GM12878 (cell line): ENCODE data around the gene TMEM231. TPM values are rescaled to one million over a fixed set of nuclear protein-coding genes. Genes with fewer than 3 reads are reported as not detected.
A peak's percentile ranks its signal among the peaks of the same experiment; 100 is the strongest.

Experiments used
- ATF7 ChIP-seq: fragments of 450-650 bp; IDR thresholded peaks from 2 replicates; pipeline ENCODE4 v1.6.1; 2016; ENCODE audit warnings: low read depth, mild to moderate bottlenecking
- BHLHE40 ChIP-seq, 2 experiments: fragments of 450-650 bp in 1 of 2; IDR thresholded peaks; 2 replicates each; pipeline ENCODE4 v1.6.1; 2011 to 2017; ENCODE audit warnings: low read depth in 2 of 2, borderline replicate concordance in 1 of 2, improper control_type of control experiment in 1 of 2, low read length in 1 of 2, mild to moderate bottlenecking in 1 of 2
- BMI1 ChIP-seq: fragments of 450-650 bp; IDR thresholded peaks from 2 replicates; pipeline ENCODE4 v1.6.1; 2016; ENCODE audit warnings: mild to moderate bottlenecking, moderate library complexity, borderline replicate concordance
- DPF2 ChIP-seq: fragments of 450-650 bp; IDR thresholded peaks from 2 replicates; pipeline ENCODE4 v1.6.1; 2017; ENCODE audit warnings: mild to moderate bottlenecking
- ESRRA ChIP-seq: IDR thresholded peaks from 2 replicates; pipeline ENCODE4 v1.6.1; 2012; ENCODE audit warnings: mild to moderate bottlenecking, low read length, improper control_type of control experiment
- ETV6 ChIP-seq, 2 experiments: fragments of 450-650 bp in 1 of 2; IDR thresholded peaks in 1 of 2; conservative IDR thresholded peaks in 1 of 2; 2 replicates each; pipeline ENCODE4 v1.6.1; 2014; ENCODE audit warnings: antibody characterized with exemption in 1 of 2, borderline replicate concordance in 1 of 2, low read depth in 1 of 2, mild to moderate bottlenecking in 1 of 2, moderate library complexity in 1 of 2
- GATAD2B ChIP-seq: fragments of 450-650 bp; conservative IDR thresholded peaks from 2 replicates; pipeline ENCODE4 v1.6.1; 2017; ENCODE audit warnings: low read depth, mild to moderate bottlenecking, moderate library complexity
- LARP7 ChIP-seq: fragments of 450-650 bp; IDR thresholded peaks from 2 replicates; pipeline ENCODE4 v1.6.1; 2017; ENCODE audit warnings: mild to moderate bottlenecking
- MEF2A ChIP-seq: IDR thresholded peaks from 2 replicates; pipeline ENCODE4 v1.6.1; 2011; ENCODE audit warnings: low read depth, mild to moderate bottlenecking, low read length, moderate library complexity; ENCODE audit not compliant: insufficient read depth
- MLLT1 ChIP-seq: fragments of 450-650 bp; IDR thresholded peaks from 2 replicates; pipeline ENCODE4 v1.6.1; 2016; ENCODE audit warnings: mild to moderate bottlenecking
- NBN ChIP-seq: fragments of 450-650 bp; IDR thresholded peaks from 2 replicates; pipeline ENCODE4 v1.6.1; 2016
- NKRF ChIP-seq: fragments of 450-650 bp; conservative IDR thresholded peaks from 2 replicates; pipeline ENCODE4 v1.6.1; 2017; ENCODE audit warnings: mild to moderate bottlenecking, moderate library complexity
- PAX5 ChIP-seq: IDR thresholded peaks from 2 replicates; pipeline ENCODE4 v1.6.1; 2011; ENCODE audit warnings: low read depth, low read length, borderline replicate concordance
- PML ChIP-seq: IDR thresholded peaks from 2 replicates; pipeline ENCODE4 v1.6.1; 2012; ENCODE audit warnings: low read length, inconsistent platforms
- POLR2A ChIP-seq: IDR thresholded peaks from 2 replicates; pipeline ENCODE4 v1.6.1; 2011; ENCODE audit warnings: low read depth, mild to moderate bottlenecking, low read length
- POLR2AphosphoS5 ChIP-seq: IDR thresholded peaks from 2 replicates; pipeline ENCODE4 v1.6.1; 2011; ENCODE audit warnings: mild to moderate bottlenecking, low read length, inconsistent platforms
- RFX5 ChIP-seq: IDR thresholded peaks from 2 replicates; pipeline ENCODE4 v1.6.1; 2011; ENCODE audit warnings: low read depth, low read length, improper control_type of control experiment
- RUNX3 ChIP-seq: IDR thresholded peaks from 2 replicates; pipeline ENCODE4 v1.6.1; 2012; ENCODE audit warnings: low read length, inconsistent platforms
- SMAD1 ChIP-seq: fragments of 450-650 bp; IDR thresholded peaks from 2 replicates; pipeline ENCODE4 v1.6.1; 2018; ENCODE audit warnings: mild to moderate bottlenecking, low read depth; ENCODE audit not compliant: partially characterized antibody
- SPI1 ChIP-seq: IDR thresholded peaks from 2 replicates; pipeline ENCODE4 v1.6.1; 2011; ENCODE audit warnings: low read depth, mild to moderate bottlenecking, low read length, moderate library complexity, borderline replicate concordance; ENCODE audit not compliant: insufficient read depth
- YBX1 ChIP-seq: fragments of 450-650 bp; IDR thresholded peaks from 2 replicates; pipeline ENCODE4 v1.6.1; 2016; ENCODE audit warnings: antibody characterized with exemption
- YY1 ChIP-seq: IDR thresholded peaks from 2 replicates; pipeline ENCODE4 v1.6.1; 2011; ENCODE audit warnings: low read depth, mild to moderate bottlenecking, low read length
- ZBED1 ChIP-seq: IDR thresholded peaks from 2 replicates; pipeline ENCODE4 v1.6.1; 2016; ENCODE audit warnings: borderline replicate concordance
- ZNF274 ChIP-seq: IDR thresholded peaks from one replicate; pipeline ENCODE4 v1.8.0; 2011; ENCODE audit not compliant: insufficient read length, insufficient read depth
- ZNF687 ChIP-seq: fragments of 450-650 bp; IDR thresholded peaks from 2 replicates; pipeline ENCODE4 v1.6.1; 2017; ENCODE audit warnings: mild to moderate bottlenecking, moderate library complexity
- polyA plus RNA-seq, 11 experiments: library from polyadenylated mRNA; depleted of rRNA in 4 of 11; unstranded in 6 of 11; stranded (reverse) in 5 of 11; fragments of >200 nt; fragmentation: Nextera tagmentation in 4 of 11; fragmentation: Illumina TruSeq in 1 of 11; extraction: Ambion mirVana in 4 of 11; extraction: Trizol in 1 of 11; gene quantifications; 1 replicate in 1 of 11; 2 replicates in 10 of 11; pipeline versions ENCODE4 v1.2.1 to v1.2.3, GENCODE V29; 2011 to 2016; ENCODE audit warnings: inconsistent platforms in 2 of 11, missing spikeins in 2 of 11, low read depth in 1 of 11
- total RNA-seq, 4 experiments: library from RNA; depleted of rRNA in 3 of 4; stranded (reverse); fragments of >200 nt in 3 of 4; fragmentation: Illumina TruSeq in 1 of 4; extraction: Trizol in 1 of 4; gene quantifications; 2 replicates each; pipeline versions ENCODE4 v1.2.1 to v1.2.3, GENCODE V29; 2013 to 2021

TMEM231 gene
- total and polyA plus RNA-seq, 10 of the 15 experiments (the other 5 are each of a cell fraction or from before 2014, with no cell fraction given): 1.2 to 9.1 (median 5.9) TPM

DNA sequence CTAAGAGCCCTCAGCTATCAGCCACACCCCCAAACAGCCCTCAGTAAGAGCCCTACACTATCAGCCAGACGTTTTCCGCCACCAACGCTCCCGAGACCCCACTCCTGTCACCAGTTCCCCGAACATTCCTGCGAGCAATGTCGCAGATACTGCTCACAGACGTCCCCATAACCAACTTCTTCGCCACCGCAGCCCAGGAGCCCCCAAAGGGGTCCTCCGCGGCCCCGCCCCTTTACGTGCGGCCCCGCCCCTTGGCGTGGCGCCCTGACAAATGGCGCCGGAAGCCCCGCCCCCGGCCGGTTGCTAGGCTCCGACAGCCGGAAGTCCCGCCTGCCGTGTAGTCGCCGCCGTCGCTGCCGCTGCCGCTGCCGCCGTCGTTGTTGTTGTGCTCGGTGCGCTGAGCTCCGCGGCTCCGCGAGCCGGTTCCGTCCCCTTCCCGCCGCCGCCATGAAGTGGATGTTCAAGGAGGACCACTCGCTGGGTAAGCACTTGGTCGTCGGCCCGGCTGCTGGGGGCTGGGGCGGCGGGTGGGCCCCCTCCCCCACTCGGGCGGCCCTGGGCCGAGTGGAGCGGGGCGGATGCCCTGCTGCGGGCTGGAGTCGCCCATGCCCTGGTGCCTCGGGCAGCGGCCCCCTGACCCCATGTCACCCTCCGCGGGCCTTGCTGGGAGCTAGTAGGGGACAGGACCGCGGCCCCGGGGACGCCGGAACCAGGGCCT is 10.1 kb upstream of the TMEM231 start, which contains the start of gene GABARAPL2 (continued):
- peak; percentile 6; the same call in 1 of the 2 replicates for TF ChIP-seq PAX5
- no peak for TF ChIP-seq YBX1
- peak in 1 of 2 experiments; percentile 38; a peak in 2 of 4 replicates for TF ChIP-seq BHLHE40 (IDR thresholded peaks at IDR 0.05; ENCODE audit: borderline replicate concordance in 1 of 2, low read depth in 2 of 2, low read length in 1 of 2)
- peak; percentile 53; the same call in 1 of the 2 replicates for TF ChIP-seq BMI1
- TF ChIP-seq ZNF274: no peak
- TF ChIP-seq RUNX3: peak; percentile 47
- TF ChIP-seq DPF2: peak; percentile 70
- TF ChIP-seq SPI1: peak; percentile 17; the same call in 1 of the 2 replicates
- TF ChIP-seq LARP7: peak; percentile 84
- TF ChIP-seq ESRRA: no peak; the same call in 1 of the 2 replicates
- TF ChIP-seq ETV6 (conservative IDR thresholded peaks at IDR 0.05 in 1 of 2, IDR thresholded peaks at IDR 0.05 in 1 of 2; ENCODE audit: borderline replicate concordance in 1 of 2, low read depth in 1 of 2): no peak
- TF ChIP-seq GATAD2B: 0 out of 2 replicates have a peak, but pooled peaks have one; percentile 43
- peak; percentile 81 for TF ChIP-seq SMAD1
- TF ChIP-seq NBN: peak; percentile 90; the same call in 1 of the 2 replicates
- 0 out of 2 replicates have a peak, but pooled peaks have one; percentile 26 for TF ChIP-seq RFX5
- peak; percentile 51; the same call in 1 of the 2 replicates for TF ChIP-seq NKRF
- peak; percentile 30; the same call in 1 of the 2 replicates for TF ChIP-seq POLR2AphosphoS5
- TF ChIP-seq POLR2A: peak; percentile 85
- peak; percentile 74; the same call in 1 of the 2 replicates for TF ChIP-seq MLLT1
- TF ChIP-seq ZNF687: peak; percentile 55; the same call in 1 of the 2 replicates
- no peak for TF ChIP-seq ZBED1
- peak; percentile 40; the same call in 1 of the 2 replicates for TF ChIP-seq PML
- TF ChIP-seq MEF2A: no peak
- peak; percentile 40; the same call in 1 of the 2 replicates for TF ChIP-seq ATF7
- TF ChIP-seq YY1: peak; percentile 69
